Ascending aorta (tissue), 2 donors: ENCODE results near the gene ZCCHC14. TPM values are rescaled to one million over a fixed set of nuclear protein-coding genes. Genes with fewer than 3 reads are reported as not detected.

Source experiments
- DNase-seq, 2 donors: peaks; one replicate each; pipeline ENCODE4 v3.0.0-alpha.2; 2019; ENCODE audit warnings: low spot score in 2 of 2
- H3K27ac ChIP-seq, 2 donors: fragments of 200-600 bp; sonication (generic); one replicate each; pipeline ENCODE4 v1.5.1; 2016 to 2017; ENCODE audit warnings: mild to moderate bottlenecking in 1 of 2
- H3K27me3 ChIP-seq: fragments of 200-600 bp; sonication (generic); one replicate; pipeline ENCODE4 v1.5.1; 2017
- H3K36me3 ChIP-seq, 2 donors: fragments of 200-600 bp; sonication (generic); one replicate each; pipeline ENCODE4 v1.5.1; 2016
- H3K4me1 ChIP-seq, 2 donors: fragments of 200-600 bp; sonication (generic); one replicate each; pipeline ENCODE4 v1.5.1; 2016 to 2017; ENCODE audit warnings: mild to moderate bottlenecking in 1 of 2
- H3K4me3 ChIP-seq, 2 donors: fragments of 200-600 bp; sonication (generic); one replicate each; pipeline ENCODE4 v1.5.1; 2016 to 2017; ENCODE audit warnings: mild to moderate bottlenecking in 1 of 2
- H3K9me3 ChIP-seq, 2 donors: fragments of 200-600 bp; sonication (generic); one replicate each; pipeline ENCODE4 v1.5.1; 2016
- CTCF ChIP-seq, 3 experiments: fragments of 200-600 bp in 2 of 3; fragments of 450-650 bp in 1 of 3; sonication (generic) in 2 of 3; IDR thresholded peaks; one replicate each; pipeline ENCODE4 v1.5.1; 2016 to 2019; ENCODE audit warnings: antibody characterized with exemption in 3 of 3, mild to moderate bottlenecking in 1 of 3, moderate library complexity in 1 of 3
- intact Hi-C: fragments of 100-400 bp; cut with DNase I; formaldehyde crosslinking; loops from one replicate; pipeline ENCODE4 v1.15.1; 2023
- total RNA-seq: library from RNA; depleted of rRNA; stranded (reverse); fragments of >200 nt; gene quantifications from one replicate; pipeline ENCODE4 v1.1.0, GENCODE V29; 2016

The ZCCHC14 gene
- total RNA-seq, 1 donor from 2014 or later: 131 TPM

- TF ChIP-seq CTCF (IDR thresholded peaks at IDR 0.05): no peak
- H3K27me3 ChIP-seq: no peaks in the 10 kb centered on the region
- intact Hi-C loops: no loop called here
- H3K4me3 ChIP-seq: no peak overlapping the region
- no peak overlapping the region for H3K27ac ChIP-seq
- peaks cover 30 to 57% of the 10 kb centered on the region in 2 donors for H3K36me3 ChIP-seq
- no peaks in the 10 kb centered on the region for H3K9me3 ChIP-seq
- DNase-seq: no peak
- no peaks in the 10 kb centered on the region for H3K4me1 ChIP-seq
Observed at GRCh38 chr16:87424266-87424665, 68.6 kb downstream of the ZCCHC14 start.

GRCh38 chr16:87423429-87423828 lies 69.4 kb downstream of the ZCCHC14 start:
- Histone ChIP-seq H3K9me3 (no peaks in the 10 kb centered on the region), H3K4me3 (no peak overlapping the region), H3K27ac (no peak overlapping the region), H3K27me3 (no peaks in the 10 kb centered on the region), H3K36me3 (peaks cover 36 to 55% of the 10 kb centered on the region in 2 donors), H3K4me1 (no peaks in the 10 kb centered on the region)
- no peak for TF ChIP-seq CTCF (IDR thresholded peaks at IDR 0.05)
- DNase-seq: no peak
- intact Hi-C loops: no loop called here

- Histone ChIP-seq H3K27me3 (no peaks in the 10 kb centered on the region), H3K27ac (no peak overlapping the region), H3K4me1 (no peaks in the 10 kb centered on the region), H3K9me3 (no peaks in the 10 kb centered on the region), H3K36me3 (peaks cover 46 to 66% of the 10 kb centered on the region in 2 donors), H3K4me3 (no peak overlapping the region)
- intact Hi-C loops: no loop called here
- DNase-seq: no peak
- no peak for TF ChIP-seq CTCF (IDR thresholded peaks at IDR 0.05)
Observed at GRCh38 chr16:87422106-87422505, 70.7 kb downstream of the ZCCHC14 start.

- H3K27ac ChIP-seq: no peak overlapping the region
- H3K9me3 ChIP-seq: no peaks in the 10 kb centered on the region
- intact Hi-C loops: loop anchor here (2.0 kb wide), 1 partner anchor 22 kb away; no protein-coding TSS in a partner anchor
- no peaks in the 10 kb centered on the region for H3K4me1 ChIP-seq
- DNase-seq: no peak
- no peaks in the 10 kb centered on the region for H3K27me3 ChIP-seq
- no peak for TF ChIP-seq CTCF (IDR thresholded peaks at IDR 0.05)
- H3K36me3 ChIP-seq: peaks cover 48 to 67% of the 10 kb centered on the region in 2 donors
- H3K4me3 ChIP-seq: no peak overlapping the region
Observed at GRCh38 chr16:87421003-87421912, 71.6 kb downstream of the ZCCHC14 start.

- H3K4me3 ChIP-seq: no peak overlapping the region
- H3K27ac ChIP-seq: no peak overlapping the region
- no peaks in the 10 kb centered on the region for H3K4me1 ChIP-seq
- TF ChIP-seq CTCF (IDR thresholded peaks at IDR 0.05): no peak
- DNase-seq: no peak
- peaks cover 56 to 70% of the 10 kb centered on the region in 2 donors for H3K36me3 ChIP-seq
- no peaks in the 10 kb centered on the region for H3K27me3 ChIP-seq
- no peaks in the 10 kb centered on the region for H3K9me3 ChIP-seq
- intact Hi-C loops: loop anchor here (2.0 kb wide), 1 partner anchor 22 kb away; no protein-coding TSS in a partner anchor
Observed at GRCh38 chr16:87420026-87421002, 72.5 kb downstream of the ZCCHC14 start.
